K562 (cell line): ENCODE measurements around the gene DEPDC1. TPM values are rescaled to one million over a fixed set of nuclear protein-coding genes. Genes with fewer than 3 reads are reported as not detected.
A peak's percentile ranks its signal among the peaks of the same experiment; 100 is the strongest.

Experiments
- ELK1 ChIP-seq: sonication (generic); formaldehyde crosslinking; IDR thresholded peaks from 2 replicates; pipeline ENCODE4 v1.8.1; 2022; ENCODE audit warnings: missing genetic modification reagents
- FOXM1 ChIP-seq, 2 experiments: fragments of 450-650 bp in 1 of 2; sonication (generic) in 1 of 2; formaldehyde crosslinking in 1 of 2; IDR thresholded peaks; 2 replicates each; pipeline versions ENCODE4 v1.6.1 to v1.9.0; 2017 to 2022; ENCODE audit warnings: low read depth in 2 of 2, mild to moderate bottlenecking in 2 of 2, missing genetic modification reagents in 1 of 2, moderate library complexity in 1 of 2
- FOXP1 ChIP-seq: sonication (generic); formaldehyde crosslinking; IDR thresholded peaks from 2 replicates; pipeline ENCODE4 v1.8.0; 2022; ENCODE audit warnings: mild to moderate bottlenecking, missing genetic modification reagents
- GABPB1 ChIP-seq: sonication (generic); formaldehyde crosslinking; IDR thresholded peaks from 2 replicates; pipeline ENCODE4 v1.8.0; 2022; ENCODE audit warnings: mild to moderate bottlenecking, missing genetic modification reagents
- HDAC6 ChIP-seq: IDR thresholded peaks from 2 replicates; pipeline ENCODE4 v1.6.1; 2012; ENCODE audit warnings: low read depth, mild to moderate bottlenecking, control low read depth, inconsistent platforms, low read length, moderate library complexity
- HMG20A ChIP-seq: fragments of 450-650 bp; formaldehyde crosslinking; conservative IDR thresholded peaks from 2 replicates; pipeline ENCODE4 v1.4.0; 2020; ENCODE audit warnings: mild to moderate bottlenecking, mixed read lengths
- MECOM ChIP-seq: fragments of 250-450 bp; sonication (Bioruptor Pico); IDR thresholded peaks from 2 replicates; pipeline ENCODE4 v1.8.0; 2022; ENCODE audit warnings: inconsistent platforms
- MXD1 ChIP-seq: fragments of 250-450 bp; sonication (Bioruptor Pico); IDR thresholded peaks from 2 replicates; pipeline ENCODE4 v1.8.0; 2021; ENCODE audit warnings: borderline replicate concordance, mild to moderate bottlenecking, moderate library complexity; ENCODE audit not compliant: poor library complexity, severe bottlenecking
- MYNN ChIP-seq, 2 experiments: sonication (generic); formaldehyde crosslinking in 1 of 2; IDR thresholded peaks; 2 replicates each; pipeline versions ENCODE4 v1.5.0 to v1.6.1; 2016 to 2020; ENCODE audit warnings: antibody characterized with exemption in 1 of 2, missing genetic modification reagents in 1 of 2
- RREB1 ChIP-seq: fragments of 250-450 bp; sonication (Bioruptor Pico); IDR thresholded peaks from 2 replicates; pipeline ENCODE4 v1.4.0; 2020
- TAF15 ChIP-seq: fragments of 200-400 bp; formaldehyde crosslinking; IDR thresholded peaks from 2 replicates; pipeline ENCODE4 v1.6.1; 2017; ENCODE audit warnings: mild to moderate bottlenecking, low read depth, low read length, moderate library complexity
- TAF7 ChIP-seq: fragments of 450-650 bp; IDR thresholded peaks from 2 replicates; pipeline ENCODE4 v1.6.1; 2016; ENCODE audit warnings: missing genetic modification characterization, missing compliant biosample characterization
- WHSC1 ChIP-seq: IDR thresholded peaks from one replicate; pipeline ENCODE4 v1.6.1; 2012; ENCODE audit warnings: low read length, control low read depth, inconsistent platforms
- ZNF23 ChIP-seq: fragments of 250-450 bp; sonication (Bioruptor Pico); IDR thresholded peaks from 2 replicates; pipeline ENCODE4 v1.4.0; 2020; ENCODE audit warnings: mild to moderate bottlenecking
- ZNF253 ChIP-seq: fragments of 250-450 bp; sonication (Bioruptor Pico); conservative IDR thresholded peaks from 2 replicates; pipeline ENCODE4 v1.6.1; 2021; ENCODE audit warnings: mild to moderate bottlenecking
- ZNF551 ChIP-seq: fragments of 250-450 bp; sonication (Bioruptor Pico); IDR thresholded peaks from 2 replicates; pipeline ENCODE4 v1.5.0; 2021; ENCODE audit warnings: mild to moderate bottlenecking, moderate library complexity
- ZNF778 ChIP-seq: fragments of 450-650 bp; formaldehyde crosslinking; IDR thresholded peaks from 2 replicates; pipeline ENCODE4 v1.4.0; 2020; ENCODE audit warnings: mild to moderate bottlenecking, moderate library complexity
- polyA plus RNA-seq, 8 experiments: library from polyadenylated mRNA; depleted of rRNA in 4 of 8; stranded (reverse) in 5 of 8; unstranded in 3 of 8; fragments of >200 nt; fragmentation: Nextera tagmentation in 2 of 8; fragmentation: Illumina TruSeq in 1 of 8; extraction: Ambion mirVana in 2 of 8; extraction: Trizol in 1 of 8; gene quantifications; 2 replicates each; pipeline versions ENCODE4 v1.2.1 to v1.2.3, GENCODE V29; 2011 to 2014; ENCODE audit warnings: inconsistent platforms in 1 of 8, missing spikeins in 1 of 8
- total RNA-seq, 7 experiments: library from RNA; depleted of rRNA in 6 of 7; stranded (reverse); fragments of >200 nt in 6 of 7; fragmentation: Illumina TruSeq in 2 of 7; extraction: Trizol in 2 of 7; gene quantifications; 2 replicates each; pipeline versions ENCODE4 v1.2.1 to v1.2.3, GENCODE V29; 2011 to 2021; ENCODE audit warnings: low replicate concordance in 1 of 7

Gene DEPDC1
- total and polyA plus RNA-seq, 9 of the 15 experiments (the other 6 are each of a cell fraction or from before 2014, with no cell fraction given), result 9.9 to 28.3 (median 17.8) TPM

GRCh38 chr1:68496680-68497357 is at the start of gene DEPDC1 (continued):
- TF ChIP-seq ZNF253 (CRISPR knock-in tag) (no peak), HDAC6 (no peak), FOXM1 (IDR thresholded peaks at IDR 0.05; ENCODE audit: low read depth) (peak; percentile 96), FOXM1 (CRISPR knock-in tag; IDR thresholded peaks at IDR 0.05; ENCODE audit: low read depth) (peak; percentile 98; the same call in 1 of the 2 replicates), MECOM (CRISPR knock-in tag) (no peak), FOXP1 (no peak), ELK1 (CRISPR knock-in tag) (no peak), ZNF778 (CRISPR knock-in tag) (no peak), TAF15 (no peak), WHSC1 (no peak), GABPB1 (CRISPR knock-in tag) (peak; percentile 71), TAF7 (tag) (peak; percentile 28; the same call in 1 of the 2 replicates), RREB1 (CRISPR knock-in tag) (0 out of 2 replicates have a peak, but pooled peaks have one; percentile 18), ZNF23 (CRISPR knock-in tag) (no peak), HMG20A (CRISPR knock-in tag) (no peak), MXD1 (CRISPR knock-in tag) (no peak), ZNF551 (CRISPR knock-in tag) (no peak), MYNN (IDR thresholded peaks at IDR 0.05) (no peak), MYNN (CRISPR knock-in tag; IDR thresholded peaks at IDR 0.05) (no peak)
